ENCODE data around the gene FARS2. TPM values are rescaled to one million over a fixed set of nuclear protein-coding genes. Genes with fewer than 3 reads are reported as not detected.

Gene FARS2
- total RNA-seq, 2 experiments from 2014 or later = 13.8 to 14.3 TPM

GRCh38 chr6:5303682-5304081 is 42.4 kb downstream of the FARS2 start:
- H2AFZ ChIP-seq (ENCODE audit: low read length) = no peak overlapping the region
- H3K4me3 ChIP-seq (ENCODE audit: low read depth, low read length, poor library complexity, severe bottlenecking) = no peak overlapping the region
- H3K9me2 ChIP-seq (ENCODE audit: insufficient read depth, low read length) = no peaks in the 10 kb centered on the region
- H3K79me2 ChIP-seq (ENCODE audit: insufficient read depth, low read depth, low read length) = no peaks in the 10 kb centered on the region
- ChIA-PET POLR2A (interaction anchor here (1.0 to 1.5 kb wide), 2 partner anchors 12 to 157 kb away, joined by 3 to 4 read pairs; no protein-coding TSS in a partner anchor), CTCF (ENCODE audit: unreplicated experiment) (interaction anchor here (0.6 to 1.5 kb wide), 2 partner anchors 160 to 168 kb away, joined by 3 to 6 read pairs; no protein-coding TSS in a partner anchor)
- H3K9me3 ChIP-seq (ENCODE audit: low read length) = no peaks in the 10 kb centered on the region
- H3K4me1 ChIP-seq (ENCODE audit: insufficient read depth, low read length, poor library complexity, severe bottlenecking) = peaks cover 7% of the 10 kb centered on the region
- H3K4me2 ChIP-seq (ENCODE audit: low read length) = no peak overlapping the region
- H4K20me1 ChIP-seq (ENCODE audit: insufficient read depth, low read length) = peaks cover 10% of the 10 kb centered on the region; the same call in 1 of the 2 replicates
- intact Hi-C loops (cut with micrococcal nuclease; ENCODE audit: unreplicated experiment) = loop anchor here (1.0 to 5.0 kb wide), 2 partner anchors 91 to 160 kb away; no protein-coding TSS in a partner anchor
- TF ChIP-seq CTCF (conservative IDR thresholded peaks at IDR 0.05; ENCODE audit: low read length) = no peak
- no peak for TF ChIP-seq EZH2phosphoT487 (IDR thresholded peaks at IDR 0.05; ENCODE audit: borderline replicate concordance, low read depth, low read length)
- DNase-seq (ENCODE audit: low spot score) = no peak
- no TSS peak for BruUV-seq (replicated peaks)
- H3K27ac ChIP-seq (ENCODE audit: low read depth, low read length, poor library complexity, severe bottlenecking) = no peak overlapping the region
- no peaks in the 10 kb centered on the region for H3K36me3 ChIP-seq (ENCODE audit: insufficient read depth, low read length)

DNA sequence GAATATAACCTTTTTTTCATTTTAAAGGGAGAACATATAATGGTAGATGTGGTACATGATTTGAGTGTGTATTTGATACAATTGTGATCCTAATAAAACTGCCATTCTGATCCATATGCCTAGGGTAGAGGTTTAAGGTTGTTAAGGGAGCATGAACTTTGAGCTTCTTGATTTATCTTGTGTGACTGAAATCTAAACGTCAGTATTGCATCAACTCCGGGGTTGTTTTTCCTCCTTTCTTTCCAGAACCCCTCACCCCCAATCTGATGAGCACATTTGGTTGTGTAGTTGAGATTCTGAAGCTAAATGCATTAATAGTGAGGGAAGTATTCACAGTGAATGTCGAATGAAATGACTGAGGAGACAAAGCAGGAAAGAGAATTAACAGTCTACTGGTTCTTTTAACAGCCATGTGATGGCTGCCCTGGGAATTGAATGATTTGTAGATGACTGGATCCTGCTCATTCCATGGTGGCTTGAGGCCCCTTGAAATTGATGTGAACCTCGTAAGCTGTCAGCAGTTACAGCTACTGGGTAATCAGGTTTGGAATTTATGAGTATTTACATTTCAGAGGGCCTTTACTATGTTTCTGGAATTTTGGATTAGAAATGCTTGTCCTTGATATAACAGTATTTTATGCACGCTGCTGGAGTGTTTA is 44.8 kb downstream of the FARS2 start:
- Histone ChIP-seq H3K27ac (ENCODE audit: low read depth, low read length, poor library complexity, severe bottlenecking) (no peak overlapping the region), H3K4me2 (ENCODE audit: low read length) (no peak overlapping the region), H2AFZ (ENCODE audit: low read length) (no peak overlapping the region), H4K20me1 (ENCODE audit: insufficient read depth, low read length) (peaks cover 10% of the 10 kb centered on the region; the same call in 1 of the 2 replicates), H3K36me3 (ENCODE audit: insufficient read depth, low read length) (no peaks in the 10 kb centered on the region), H3K4me3 (ENCODE audit: low read depth, low read length, poor library complexity, severe bottlenecking) (no peak overlapping the region), H3K9me3 (ENCODE audit: low read length) (no peaks in the 10 kb centered on the region), H3K79me2 (ENCODE audit: insufficient read depth, low read depth, low read length) (no peaks in the 10 kb centered on the region), H3K9me2 (ENCODE audit: insufficient read depth, low read length) (no peaks in the 10 kb centered on the region), H3K4me1 (ENCODE audit: insufficient read depth, low read length, poor library complexity, severe bottlenecking) (peaks cover 7% of the 10 kb centered on the region)
- intact Hi-C loops (cut with micrococcal nuclease; ENCODE audit: unreplicated experiment) = no loop called here
- CTCF ChIA-PET (ENCODE audit: unreplicated experiment) = no interaction called here
- TF ChIP-seq CTCF (conservative IDR thresholded peaks at IDR 0.05; ENCODE audit: low read length) (no peak), EZH2phosphoT487 (IDR thresholded peaks at IDR 0.05; ENCODE audit: borderline replicate concordance, low read depth, low read length) (no peak)
- POLR2A ChIA-PET = interaction anchor here (0.7 to 1.0 kb wide), 2 partner anchors 61 to 178 kb away, joined by 3 read pairs; no protein-coding TSS in a partner anchor
- BruUV-seq (replicated peaks) = no TSS peak
- no peak for DNase-seq (ENCODE audit: low spot score)

DNA sequence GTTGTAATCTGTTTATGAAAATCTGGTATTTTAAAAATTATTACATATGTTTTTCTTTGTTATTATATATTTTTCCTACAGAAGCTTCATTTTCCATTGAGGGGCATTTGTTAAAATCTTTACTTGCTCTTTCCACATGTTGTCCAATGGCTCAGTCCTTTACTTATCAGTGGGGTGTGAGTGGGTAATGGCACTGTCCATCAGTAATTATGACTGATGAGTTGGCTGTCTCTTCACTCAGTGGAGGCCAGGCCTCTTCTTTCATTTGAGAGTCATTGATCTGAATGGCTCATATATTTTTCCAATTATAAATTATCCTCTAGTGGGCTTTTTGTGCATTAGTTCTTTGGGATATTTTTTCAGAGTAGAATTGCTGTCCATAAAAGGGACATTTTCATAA is 45.7 kb downstream of the FARS2 start:
- peaks cover 10% of the 10 kb centered on the region; the same call in 1 of the 2 replicates for H4K20me1 ChIP-seq (ENCODE audit: insufficient read depth, low read length)
- no peak for DNase-seq (ENCODE audit: low spot score)
- H3K4me1 ChIP-seq (ENCODE audit: insufficient read depth, low read length, poor library complexity, severe bottlenecking) = peaks cover 7% of the 10 kb centered on the region
- no peak overlapping the region for H3K4me3 ChIP-seq (ENCODE audit: low read depth, low read length, poor library complexity, severe bottlenecking)
- H3K4me2 ChIP-seq (ENCODE audit: low read length) = no peak overlapping the region
- ChIA-PET POLR2A (no interaction called here), CTCF (ENCODE audit: unreplicated experiment) (no interaction called here)
- no peak overlapping the region for H2AFZ ChIP-seq (ENCODE audit: low read length)
- H3K79me2 ChIP-seq (ENCODE audit: insufficient read depth, low read depth, low read length) = no peaks in the 10 kb centered on the region
- H3K9me2 ChIP-seq (ENCODE audit: insufficient read depth, low read length) = no peaks in the 10 kb centered on the region
- no peaks in the 10 kb centered on the region for H3K9me3 ChIP-seq (ENCODE audit: low read length)
- no peak for TF ChIP-seq CTCF (conservative IDR thresholded peaks at IDR 0.05; ENCODE audit: low read length)
- no peak for TF ChIP-seq EZH2phosphoT487 (IDR thresholded peaks at IDR 0.05; ENCODE audit: borderline replicate concordance, low read depth, low read length)
- H3K27ac ChIP-seq (ENCODE audit: low read depth, low read length, poor library complexity, severe bottlenecking) = no peak overlapping the region
- BruUV-seq (replicated peaks) = no TSS peak
- intact Hi-C loops (cut with micrococcal nuclease; ENCODE audit: unreplicated experiment) = no loop called here
- H3K36me3 ChIP-seq (ENCODE audit: insufficient read depth, low read length) = no peaks in the 10 kb centered on the region
